ENCODE measurements around the gene FSD1.
A peak's percentile ranks its signal among the peaks of the same experiment; 100 is the strongest.

Gene FSD1

GRCh38 chr19:4366666-4367335 is 62.4 kb downstream of the FSD1 start:
- H3K4me1 ChIP-seq (ENCODE audit: control insufficient read depth, insufficient read depth, low read length): peaks cover 10% of the 10 kb centered on the region

GRCh38 chr19:4367336-4367723 is 62.9 kb downstream of the FSD1 start:
- Histone ChIP-seq H3K36me3 (ENCODE audit: control insufficient read depth, insufficient read depth, low read length) (peaks cover 10% of the 10 kb centered on the region), H3K27ac (ENCODE audit: low read depth, low read length) (no peak overlapping the region), H3K4me1 (ENCODE audit: control insufficient read depth, insufficient read depth, low read length) (peaks cover 10% of the 10 kb centered on the region), H3K27me3 (ENCODE audit: control insufficient read depth, insufficient read depth, low read length) (no peaks in the 10 kb centered on the region), H3K9ac (ENCODE audit: low read length) (no peak overlapping the region), H3K4me3 (ENCODE audit: low read length) (no peak overlapping the region)

More at GRCh38 chr19:4366666-4367335, 62.4 kb downstream of the FSD1 start:
- Histone ChIP-seq H3K27me3 (ENCODE audit: control insufficient read depth, insufficient read depth, low read length) (no peaks in the 10 kb centered on the region), H3K9ac (ENCODE audit: low read length) (no peak overlapping the region), H3K27ac (ENCODE audit: low read depth, low read length) (no peak overlapping the region), H3K4me3 (ENCODE audit: low read length) (no peak overlapping the region), H3K36me3 (ENCODE audit: control insufficient read depth, insufficient read depth, low read length) (peaks cover 10% of the 10 kb centered on the region)

- H3K9ac ChIP-seq (ENCODE audit: low read length): no peak overlapping the region
- no peaks in the 10 kb centered on the region for H3K27me3 ChIP-seq (ENCODE audit: control insufficient read depth, insufficient read depth, low read length)
- peaks cover 10% of the 10 kb centered on the region for H3K36me3 ChIP-seq (ENCODE audit: control insufficient read depth, insufficient read depth, low read length)
- no peak overlapping the region for H3K4me3 ChIP-seq (ENCODE audit: low read length)
- H3K27ac ChIP-seq (ENCODE audit: low read depth, low read length): no peak overlapping the region
- H3K4me1 ChIP-seq (ENCODE audit: control insufficient read depth, insufficient read depth, low read length): peaks cover 11% of the 10 kb centered on the region
Measured at GRCh38 chr19:4367781-4368127, 63.4 kb downstream of the FSD1 start.

- Histone ChIP-seq H3K4me3 (ENCODE audit: low read length) (peak overlapping the region; percentile 19), H3K9ac (ENCODE audit: low read length) (no peak overlapping the region), H3K27ac (ENCODE audit: low read depth, low read length) (no peak overlapping the region), H3K27me3 (ENCODE audit: control insufficient read depth, insufficient read depth, low read length) (no peaks in the 10 kb centered on the region), H3K4me1 (ENCODE audit: control insufficient read depth, insufficient read depth, low read length) (peaks cover 13% of the 10 kb centered on the region), H3K36me3 (ENCODE audit: control insufficient read depth, insufficient read depth, low read length) (peaks cover 10% of the 10 kb centered on the region)
Measured at GRCh38 chr19:4368128-4368820, 63.9 kb downstream of the FSD1 start.

- Histone ChIP-seq H3K36me3 (ENCODE audit: control insufficient read depth, insufficient read depth, low read length) (peaks cover 6% of the 10 kb centered on the region), H3K4me1 (ENCODE audit: control insufficient read depth, insufficient read depth, low read length) (peaks cover 16% of the 10 kb centered on the region), H3K4me3 (ENCODE audit: low read length) (peak overlapping the region; percentile 62), H3K9ac (ENCODE audit: low read length) (no peak overlapping the region), H3K27me3 (ENCODE audit: control insufficient read depth, insufficient read depth, low read length) (no peaks in the 10 kb centered on the region), H3K27ac (ENCODE audit: low read depth, low read length) (peak overlapping the region; percentile 27)
Measured at GRCh38 chr19:4369109-4369887, 64.9 kb downstream of the FSD1 start.

- peak overlapping the region; percentile 27 for H3K27ac ChIP-seq (ENCODE audit: low read depth, low read length)
- H3K36me3 ChIP-seq (ENCODE audit: control insufficient read depth, insufficient read depth, low read length): peaks cover 6% of the 10 kb centered on the region
- H3K4me3 ChIP-seq (ENCODE audit: low read length): peak overlapping the region; percentile 62
- H3K9ac ChIP-seq (ENCODE audit: low read length): no peak overlapping the region
- peaks cover 21% of the 10 kb centered on the region for H3K4me1 ChIP-seq (ENCODE audit: control insufficient read depth, insufficient read depth, low read length)
- H3K27me3 ChIP-seq (ENCODE audit: control insufficient read depth, insufficient read depth, low read length): no peaks in the 10 kb centered on the region
Measured at GRCh38 chr19:4369888-4370260, 65.5 kb downstream of the FSD1 start.

- H3K36me3 ChIP-seq (ENCODE audit: control insufficient read depth, insufficient read depth, low read length): peaks cover 1% of the 10 kb centered on the region
- peak overlapping the region; percentile 62 for H3K4me3 ChIP-seq (ENCODE audit: low read length)
- H3K4me1 ChIP-seq (ENCODE audit: control insufficient read depth, insufficient read depth, low read length): peaks cover 28% of the 10 kb centered on the region
- H3K27ac ChIP-seq (ENCODE audit: low read depth, low read length): no peak overlapping the region
- H3K27me3 ChIP-seq (ENCODE audit: control insufficient read depth, insufficient read depth, low read length): no peaks in the 10 kb centered on the region
- no peak overlapping the region for H3K9ac ChIP-seq (ENCODE audit: low read length)
Measured at GRCh38 chr19:4370418-4371041, 66.1 kb downstream of the FSD1 start.

- Histone ChIP-seq H3K27me3 (ENCODE audit: control insufficient read depth, insufficient read depth, low read length) (no peaks in the 10 kb centered on the region), H3K9ac (ENCODE audit: low read length) (no peak overlapping the region), H3K36me3 (ENCODE audit: control insufficient read depth, insufficient read depth, low read length) (no peaks in the 10 kb centered on the region), H3K27ac (ENCODE audit: low read depth, low read length) (no peak overlapping the region), H3K4me3 (ENCODE audit: low read length) (no peak overlapping the region), H3K4me1 (ENCODE audit: control insufficient read depth, insufficient read depth, low read length) (peaks cover 36% of the 10 kb centered on the region)
Measured at GRCh38 chr19:4371247-4372164, 67.1 kb downstream of the FSD1 start.

- Histone ChIP-seq H3K4me3 (ENCODE audit: low read length) (no peak overlapping the region), H3K27me3 (ENCODE audit: control insufficient read depth, insufficient read depth, low read length) (no peaks in the 10 kb centered on the region), H3K9ac (ENCODE audit: low read length) (no peak overlapping the region), H3K36me3 (ENCODE audit: control insufficient read depth, insufficient read depth, low read length) (no peaks in the 10 kb centered on the region), H3K4me1 (ENCODE audit: control insufficient read depth, insufficient read depth, low read length) (peaks cover 40% of the 10 kb centered on the region), H3K27ac (ENCODE audit: low read depth, low read length) (peak overlapping the region; percentile 71)
Measured at GRCh38 chr19:4372165-4373012, 68.0 kb downstream of the FSD1 start.

- Histone ChIP-seq H3K9ac (ENCODE audit: low read length) (no peak overlapping the region), H3K4me3 (ENCODE audit: low read length) (no peak overlapping the region), H3K27me3 (ENCODE audit: control insufficient read depth, insufficient read depth, low read length) (no peaks in the 10 kb centered on the region), H3K27ac (ENCODE audit: low read depth, low read length) (peak overlapping the region; percentile 71), H3K36me3 (ENCODE audit: control insufficient read depth, insufficient read depth, low read length) (no peaks in the 10 kb centered on the region), H3K4me1 (ENCODE audit: control insufficient read depth, insufficient read depth, low read length) (peaks cover 39% of the 10 kb centered on the region)
Measured at GRCh38 chr19:4373013-4373367, 68.6 kb downstream of the FSD1 start.

All from rectal smooth muscle tissue (tissue), 1 donor.